ENCODE measurements around the gene OSBPL3. TPM values are rescaled to one million over a fixed set of nuclear protein-coding genes. Genes with fewer than 3 reads are reported as not detected.

The OSBPL3 gene
- total RNA-seq, 2 donors from 2014 or later, result 3.1 to 8.2 TPM

- no peak for ATAC-seq
Observed at GRCh38 chr7:24914465-24914859, 65.5 kb downstream of the OSBPL3 start.

GRCh38 chr7:24913801-24914464 lies 66.0 kb downstream of the OSBPL3 start:
- H3K4me1 ChIP-seq, result peaks cover 7% of the 10 kb centered on the region
- whole genome bisulfite sequencing, 2 donors, result 82 to 87% methylated on average over 4 of the region's 4 CpGs
- no peak for ATAC-seq
- no peaks in the 10 kb centered on the region for H3K36me3 ChIP-seq (replicated peaks in 1 of 2; ENCODE audit: insufficient read depth in 1 of 2, low read depth in 2 of 2)
- no peaks in the 10 kb centered on the region for H3K9me3 ChIP-seq
- no peak for DNase-seq
- intact Hi-C loops (cut with DNase I), result no loop called here
- H3K27ac ChIP-seq, result no peak overlapping the region
- H3K4me3 ChIP-seq, result no peak overlapping the region
- H3K27me3 ChIP-seq, result no peaks in the 10 kb centered on the region
- TF ChIP-seq CTCF (IDR thresholded peaks at IDR 0.05), result no peak
- TF ChIP-seq POLR2A (IDR thresholded peaks at IDR 0.05), result no peak

More at GRCh38 chr7:24914465-24914859, 65.5 kb downstream of the OSBPL3 start:
- intact Hi-C loops (cut with DNase I), result no loop called here
- TF ChIP-seq POLR2A (IDR thresholded peaks at IDR 0.05) (no peak), CTCF (IDR thresholded peaks at IDR 0.05) (no peak)
- no peak overlapping the region for H3K27ac ChIP-seq
- H3K9me3 ChIP-seq, result no peaks in the 10 kb centered on the region
- H3K36me3 ChIP-seq (replicated peaks in 1 of 2; ENCODE audit: insufficient read depth in 1 of 2, low read depth in 2 of 2), result no peaks in the 10 kb centered on the region
- no peaks in the 10 kb centered on the region for H3K27me3 ChIP-seq
- 41 to 43% methylated on average over 1 of the region's 1 CpG for whole genome bisulfite sequencing, 2 donors
- H3K4me1 ChIP-seq, result peaks cover 7% of the 10 kb centered on the region
- no peak for DNase-seq
- no peak overlapping the region for H3K4me3 ChIP-seq

- ATAC-seq (no peak), DNase-seq (peak in 1 of 4 donors; percentile 32)
- WGBS, 2 donors, result 87 to 97% methylated on average over 8 of the region's 8 CpGs
- Histone ChIP-seq H3K27ac (no peak overlapping the region), H3K4me1 (peaks cover 6% of the 10 kb centered on the region), H3K36me3 (replicated peaks in 1 of 2; ENCODE audit: insufficient read depth in 1 of 2, low read depth in 2 of 2) (no peaks in the 10 kb centered on the region), H3K9me3 (no peaks in the 10 kb centered on the region), H3K4me3 (no peak overlapping the region), H3K27me3 (no peaks in the 10 kb centered on the region)
- intact Hi-C loops (cut with DNase I), result no loop called here
- no peak for TF ChIP-seq POLR2A (IDR thresholded peaks at IDR 0.05)
- no peak for TF ChIP-seq CTCF (IDR thresholded peaks at IDR 0.05)
Observed at GRCh38 chr7:24912874-24913514, 67.0 kb downstream of the OSBPL3 start.

GRCh38 chr7:24912424-24912823 lies 67.6 kb downstream of the OSBPL3 start:
- WGBS, 2 donors, result 81 to 84% methylated on average over 4 of the region's 4 CpGs
- no peak for ATAC-seq
- Histone ChIP-seq H3K27ac (no peak overlapping the region), H3K36me3 (replicated peaks in 1 of 2; ENCODE audit: insufficient read depth in 1 of 2, low read depth in 2 of 2) (no peaks in the 10 kb centered on the region), H3K4me3 (no peak overlapping the region), H3K27me3 (no peaks in the 10 kb centered on the region), H3K9me3 (no peaks in the 10 kb centered on the region), H3K4me1 (peaks cover under 1% of the 10 kb centered on the region)
- DNase-seq, result no peak
- TF ChIP-seq CTCF (IDR thresholded peaks at IDR 0.05) (no peak), POLR2A (IDR thresholded peaks at IDR 0.05) (no peak)
- intact Hi-C loops (cut with DNase I), result no loop called here

- WGBS, 2 donors, result 33 to 68% methylated on average over 3 of the region's 3 CpGs
Observed at GRCh38 chr7:24911213-24911603, 68.8 kb downstream of the OSBPL3 start.

More at GRCh38 chr7:24911213-24911603, 68.8 kb downstream of the OSBPL3 start:
- Histone ChIP-seq H3K36me3 (replicated peaks in 1 of 2; ENCODE audit: insufficient read depth in 1 of 2, low read depth in 2 of 2) (no peaks in the 10 kb centered on the region), H3K27ac (no peak overlapping the region), H3K4me1 (no peaks in the 10 kb centered on the region), H3K27me3 (no peaks in the 10 kb centered on the region), H3K9me3 (no peaks in the 10 kb centered on the region), H3K4me3 (no peak overlapping the region)
- no peak for DNase-seq
- intact Hi-C loops (cut with DNase I), result no loop called here
- TF ChIP-seq CTCF (IDR thresholded peaks at IDR 0.05) (no peak), POLR2A (IDR thresholded peaks at IDR 0.05) (no peak)
- no peak for ATAC-seq

Measured in body of pancreas (tissue), 4 donors.